Neural cell (in vitro differentiated cells): ENCODE results near the gene FEZF2. TPM values are rescaled to one million over a fixed set of nuclear protein-coding genes. Genes with fewer than 3 reads are reported as not detected.

Experiments used
- H2AFZ ChIP-seq: fragments of 200-600, 300-800 bp; sonication (generic), shearing (Covaris generic); 2 replicates; pipeline ENCODE4 v1.6.0; 2014; ENCODE audit warnings: low read depth, mild to moderate bottlenecking, antibody characterized with exemption, low read length, moderate library complexity
- H3F3A ChIP-seq: fragments of 200-600 bp; shearing (Covaris generic); 2 replicates; pipeline ENCODE4 v1.6.1; 2016; ENCODE audit warnings: mild to moderate bottlenecking, moderate library complexity, mixed read lengths, antibody characterized with exemption, low read length; ENCODE audit not compliant: insufficient read depth, poor library complexity, severe bottlenecking
- H3K27ac ChIP-seq: fragments of 200-600, 300-800 bp; sonication (generic), shearing (Covaris generic); 2 replicates; pipeline ENCODE4 v1.5.1; 2014; ENCODE audit warnings: mild to moderate bottlenecking, low read length, moderate library complexity
- H3K27me3 ChIP-seq: fragments of 300-800, 200-600 bp; sonication (generic), shearing (Covaris generic); 2 replicates; pipeline ENCODE4 v1.6.0; 2014; ENCODE audit warnings: mild to moderate bottlenecking, low read depth, low read length, moderate library complexity; ENCODE audit not compliant: insufficient read depth
- H3K36me3 ChIP-seq: fragments of 300-800, 200-600 bp; sonication (generic), shearing (Covaris generic); 2 replicates; pipeline ENCODE4 v1.5.1; 2014; ENCODE audit warnings: mild to moderate bottlenecking, antibody characterized with exemption, low read length, moderate library complexity; ENCODE audit not compliant: insufficient read depth
- H3K4me2 ChIP-seq: fragments of 300-800, 200-600 bp; sonication (generic), shearing (Covaris generic); 2 replicates; pipeline ENCODE4 v1.6.0; 2014; ENCODE audit warnings: mild to moderate bottlenecking, low read length
- H3K4me3 ChIP-seq: fragments of 300-800, 200-600 bp; sonication (generic), shearing (Covaris generic); 2 replicates; pipeline ENCODE4 v1.5.1; 2014; ENCODE audit warnings: mild to moderate bottlenecking, low read length, moderate library complexity
- H3K79me2 ChIP-seq: fragments of 200-600 bp; shearing (Covaris generic); replicated peaks from 2 replicates; pipeline ENCODE4 v1.6.0; 2014; ENCODE audit warnings: mild to moderate bottlenecking, low read length, moderate library complexity; ENCODE audit not compliant: insufficient read depth
- H3K9ac ChIP-seq: fragments of 300-800, 200-600 bp; sonication (generic), shearing (Covaris generic); 2 replicates; pipeline ENCODE4 v1.6.1; 2016; ENCODE audit warnings: mild to moderate bottlenecking, low read length, mixed read lengths
- H3K9me2 ChIP-seq: fragments of 200-600 bp; shearing (Covaris generic); 2 replicates; pipeline ENCODE4 v1.6.1; 2016; ENCODE audit warnings: mild to moderate bottlenecking, low read length, mixed read lengths; ENCODE audit not compliant: insufficient read depth
- H3K9me3 ChIP-seq: fragments of 200-600, 300-800 bp; sonication (generic), shearing (Covaris generic); 2 replicates; pipeline ENCODE4 v1.6.1; 2016; ENCODE audit warnings: mild to moderate bottlenecking, mixed run types, low read length, moderate library complexity, mixed read lengths
- H4K20me1 ChIP-seq: fragments of 200-600 bp; shearing (Covaris generic); 2 replicates; pipeline ENCODE4 v1.6.1; 2016; ENCODE audit warnings: mild to moderate bottlenecking, mixed run types; ENCODE audit not compliant: insufficient read depth
- EP300 ChIP-seq: fragments of 450-650 bp; conservative IDR thresholded peaks from 2 replicates; pipeline ENCODE4 v1.6.1; 2014; ENCODE audit warnings: antibody characterized with exemption, mild to moderate bottlenecking, moderate library complexity; ENCODE audit not compliant: poor library complexity, severe bottlenecking
- EZH2 ChIP-seq: fragments of 200-600, 300-800 bp; shearing (Covaris generic), sonication (generic); IDR thresholded peaks from 2 replicates; pipeline ENCODE4 v1.6.1; 2014; ENCODE audit warnings: antibody characterized with exemption, low read length, borderline replicate concordance, mild to moderate bottlenecking; ENCODE audit not compliant: insufficient read depth, poor library complexity, severe bottlenecking
- MXI1 ChIP-seq: fragments of 450-650 bp; conservative IDR thresholded peaks from 2 replicates; pipeline ENCODE4 v1.6.1; 2014; ENCODE audit warnings: antibody characterized with exemption, mild to moderate bottlenecking; ENCODE audit not compliant: poor library complexity, severe bottlenecking
- POLR2AphosphoS5 ChIP-seq: IDR thresholded peaks from 2 replicates; pipeline ENCODE4 v1.6.1; 2012
- RAD21 ChIP-seq: fragments of 450-650 bp; conservative IDR thresholded peaks from 2 replicates; pipeline ENCODE4 v1.6.1; 2014; ENCODE audit warnings: antibody characterized with exemption, mild to moderate bottlenecking, moderate library complexity
- SMC3 ChIP-seq: fragments of 450-650 bp; conservative IDR thresholded peaks from 2 replicates; pipeline ENCODE4 v1.6.1; 2014; ENCODE audit warnings: antibody characterized with exemption, mild to moderate bottlenecking, moderate library complexity; ENCODE audit not compliant: poor library complexity
- TAF1 ChIP-seq: IDR thresholded peaks from 2 replicates; pipeline ENCODE4 v1.6.1; 2012; ENCODE audit warnings: low read depth
- polyA plus RNA-seq: library from polyadenylated mRNA; depleted of rRNA; stranded (reverse); fragments of >200 nt; gene quantifications from 2 replicates; pipeline ENCODE4 v1.2.3, GENCODE V29; 2014
- TF ChIP-seq, protein P1 (sequence below): IDR thresholded peaks from 2 replicates; pipeline ENCODE4 v1.6.1; 2012; ENCODE audit warnings: borderline replicate concordance
- TF ChIP-seq, protein P2 (sequence below): fragments of 450-650 bp; IDR thresholded peaks from 2 replicates; pipeline ENCODE4 v1.5.1; 2014; ENCODE audit warnings: antibody characterized with exemption, mild to moderate bottlenecking, moderate library complexity; ENCODE audit not compliant: poor library complexity, severe bottlenecking

Gene FEZF2
- polyA plus RNA-seq, 1 donor from 2014 or later = 0.47 TPM

DNA sequence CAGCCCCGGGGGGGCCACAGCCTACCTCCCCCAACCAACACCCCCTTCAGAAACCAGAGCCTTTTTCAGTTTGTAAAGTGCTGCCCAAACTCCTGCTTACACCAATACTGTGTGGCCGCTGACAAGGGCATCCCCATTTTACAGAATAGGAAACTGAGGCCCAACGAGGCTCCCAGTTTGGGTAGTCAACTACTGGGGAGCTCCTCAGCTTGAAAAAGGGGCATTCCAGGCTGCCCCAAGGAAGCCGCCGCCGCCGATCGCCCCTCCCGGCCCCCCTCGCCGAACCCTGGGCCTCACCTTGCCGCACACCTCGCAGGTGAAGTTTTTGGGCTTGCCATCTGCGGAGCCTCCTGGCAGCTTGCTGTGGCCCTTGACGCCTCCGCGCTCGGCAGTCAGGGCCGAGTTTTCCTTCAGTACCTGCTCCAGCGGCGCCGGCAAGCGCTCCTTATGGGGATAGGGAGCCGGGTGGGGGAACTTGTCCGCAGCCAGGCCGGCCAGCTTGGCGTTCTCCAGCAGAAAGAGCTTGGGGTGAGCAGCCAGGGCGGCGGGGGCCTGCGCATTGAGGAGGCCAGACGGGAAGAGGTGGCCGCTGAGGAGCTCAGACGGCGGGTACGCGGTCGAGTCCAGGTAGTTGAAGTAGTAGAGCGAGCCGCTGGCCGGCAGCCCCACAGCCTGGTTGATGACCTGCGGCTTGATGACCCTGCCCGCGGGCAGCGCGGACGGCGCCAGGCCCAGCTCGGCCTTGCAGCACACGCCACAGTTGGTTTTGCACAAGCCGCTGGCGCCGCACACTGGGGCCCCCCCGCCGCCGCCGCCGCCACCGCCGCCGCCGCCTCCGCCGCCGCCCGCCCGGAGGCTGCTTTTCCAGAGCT, 1.4 kb downstream of the FEZF2 start:
- H3K36me3 ChIP-seq = no peaks in the 10 kb centered on the region
- no peak overlapping the region for H3K27ac ChIP-seq
- H3F3A ChIP-seq = peaks cover 11% of the 10 kb centered on the region
- no peak for TF ChIP-seq EP300
- no peak for TF ChIP-seq SMC3
- TF ChIP-seq, protein P1, sequence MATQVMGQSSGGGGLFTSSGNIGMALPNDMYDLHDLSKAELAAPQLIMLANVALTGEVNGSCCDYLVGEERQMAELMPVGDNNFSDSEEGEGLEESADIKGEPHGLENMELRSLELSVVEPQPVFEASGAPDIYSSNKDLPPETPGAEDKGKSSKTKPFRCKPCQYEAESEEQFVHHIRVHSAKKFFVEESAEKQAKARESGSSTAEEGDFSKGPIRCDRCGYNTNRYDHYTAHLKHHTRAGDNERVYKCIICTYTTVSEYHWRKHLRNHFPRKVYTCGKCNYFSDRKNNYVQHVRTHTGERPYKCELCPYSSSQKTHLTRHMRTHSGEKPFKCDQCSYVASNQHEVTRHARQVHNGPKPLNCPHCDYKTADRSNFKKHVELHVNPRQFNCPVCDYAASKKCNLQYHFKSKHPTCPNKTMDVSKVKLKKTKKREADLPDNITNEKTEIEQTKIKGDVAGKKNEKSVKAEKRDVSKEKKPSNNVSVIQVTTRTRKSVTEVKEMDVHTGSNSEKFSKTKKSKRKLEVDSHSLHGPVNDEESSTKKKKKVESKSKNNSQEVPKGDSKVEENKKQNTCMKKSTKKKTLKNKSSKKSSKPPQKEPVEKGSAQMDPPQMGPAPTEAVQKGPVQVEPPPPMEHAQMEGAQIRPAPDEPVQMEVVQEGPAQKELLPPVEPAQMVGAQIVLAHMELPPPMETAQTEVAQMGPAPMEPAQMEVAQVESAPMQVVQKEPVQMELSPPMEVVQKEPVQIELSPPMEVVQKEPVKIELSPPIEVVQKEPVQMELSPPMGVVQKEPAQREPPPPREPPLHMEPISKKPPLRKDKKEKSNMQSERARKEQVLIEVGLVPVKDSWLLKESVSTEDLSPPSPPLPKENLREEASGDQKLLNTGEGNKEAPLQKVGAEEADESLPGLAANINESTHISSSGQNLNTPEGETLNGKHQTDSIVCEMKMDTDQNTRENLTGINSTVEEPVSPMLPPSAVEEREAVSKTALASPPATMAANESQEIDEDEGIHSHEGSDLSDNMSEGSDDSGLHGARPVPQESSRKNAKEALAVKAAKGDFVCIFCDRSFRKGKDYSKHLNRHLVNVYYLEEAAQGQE = no peak
- TF ChIP-seq, protein P2, sequence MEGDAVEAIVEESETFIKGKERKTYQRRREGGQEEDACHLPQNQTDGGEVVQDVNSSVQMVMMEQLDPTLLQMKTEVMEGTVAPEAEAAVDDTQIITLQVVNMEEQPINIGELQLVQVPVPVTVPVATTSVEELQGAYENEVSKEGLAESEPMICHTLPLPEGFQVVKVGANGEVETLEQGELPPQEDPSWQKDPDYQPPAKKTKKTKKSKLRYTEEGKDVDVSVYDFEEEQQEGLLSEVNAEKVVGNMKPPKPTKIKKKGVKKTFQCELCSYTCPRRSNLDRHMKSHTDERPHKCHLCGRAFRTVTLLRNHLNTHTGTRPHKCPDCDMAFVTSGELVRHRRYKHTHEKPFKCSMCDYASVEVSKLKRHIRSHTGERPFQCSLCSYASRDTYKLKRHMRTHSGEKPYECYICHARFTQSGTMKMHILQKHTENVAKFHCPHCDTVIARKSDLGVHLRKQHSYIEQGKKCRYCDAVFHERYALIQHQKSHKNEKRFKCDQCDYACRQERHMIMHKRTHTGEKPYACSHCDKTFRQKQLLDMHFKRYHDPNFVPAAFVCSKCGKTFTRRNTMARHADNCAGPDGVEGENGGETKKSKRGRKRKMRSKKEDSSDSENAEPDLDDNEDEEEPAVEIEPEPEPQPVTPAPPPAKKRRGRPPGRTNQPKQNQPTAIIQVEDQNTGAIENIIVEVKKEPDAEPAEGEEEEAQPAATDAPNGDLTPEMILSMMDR = no peak
- no peak for TF ChIP-seq EZH2
- no peak for TF ChIP-seq RAD21
- no peak for TF ChIP-seq MXI1
- TF ChIP-seq TAF1 = no peak
- TF ChIP-seq POLR2AphosphoS5 = no peak
- H3K79me2 ChIP-seq = no peaks in the 10 kb centered on the region
- peaks cover 13% of the 10 kb centered on the region for H3K9me3 ChIP-seq
- H2AFZ ChIP-seq = no peak overlapping the region
- no peaks in the 10 kb centered on the region for H3K9me2 ChIP-seq
- no peaks in the 10 kb centered on the region for H4K20me1 ChIP-seq
- peaks cover 100% of the 10 kb centered on the region for H3K27me3 ChIP-seq
- no peak overlapping the region for H3K9ac ChIP-seq
- H3K4me2 ChIP-seq = no peak overlapping the region
- no peak overlapping the region for H3K4me3 ChIP-seq

DNA sequence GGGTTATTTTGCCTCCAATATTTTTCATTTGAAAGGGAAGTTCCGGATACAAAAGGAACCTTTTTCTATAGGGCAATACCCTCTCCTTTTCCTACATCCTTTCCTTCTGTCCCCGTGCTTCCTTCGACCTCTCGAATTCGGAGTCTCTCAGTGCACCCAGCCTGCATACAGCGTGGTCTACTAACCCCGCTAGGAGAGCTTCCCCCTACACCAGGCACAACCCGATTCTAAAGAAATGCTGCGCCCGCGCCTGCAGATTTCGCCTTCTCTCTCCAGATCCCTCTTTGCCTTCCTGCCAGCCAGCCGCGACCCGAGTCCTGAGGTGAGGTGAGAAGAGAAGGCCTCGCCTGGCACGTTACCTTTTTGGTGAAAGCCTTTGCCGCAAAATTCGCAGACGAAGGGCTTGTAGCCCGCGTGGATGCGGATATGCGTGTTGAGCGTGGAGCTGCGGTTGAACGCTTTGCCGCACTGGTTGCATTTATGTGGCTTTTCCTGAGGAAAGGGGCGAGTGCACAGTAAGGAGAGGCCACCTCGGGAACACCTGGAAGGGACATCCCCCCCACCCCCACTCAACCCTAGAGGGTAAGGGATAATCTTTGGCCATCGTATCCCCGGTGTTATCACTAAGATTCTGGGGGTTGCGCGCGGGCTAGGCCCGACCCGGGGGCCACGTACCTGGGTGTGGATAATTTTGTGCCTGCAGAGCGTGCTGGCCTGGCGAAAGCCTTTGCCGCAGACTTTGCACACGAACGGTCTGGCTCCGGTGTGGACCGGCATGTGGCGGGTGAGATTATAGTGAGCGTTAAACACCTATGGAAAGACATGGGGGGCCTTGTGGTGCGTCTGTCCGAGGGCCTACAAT, 2.3 kb downstream of the FEZF2 start:
- Histone ChIP-seq H3K27me3 (peaks cover 100% of the 10 kb centered on the region), H3K9ac (no peak overlapping the region), H3K4me2 (no peak overlapping the region), H4K20me1 (no peaks in the 10 kb centered on the region), H3K27ac (no peak overlapping the region), H3K36me3 (no peaks in the 10 kb centered on the region), H3K9me2 (no peaks in the 10 kb centered on the region), H2AFZ (no peak overlapping the region), H3K9me3 (peaks cover 13% of the 10 kb centered on the region), H3F3A (peaks cover 11% of the 10 kb centered on the region), H3K4me3 (no peak overlapping the region), H3K79me2 (no peaks in the 10 kb centered on the region)
- TF ChIP-seq EZH2 (peak; percentile 80), TAF1 (no peak)
